HEK293 (cell line): ENCODE measurements around the gene SLC16A10.
A peak's percentile ranks its signal among the peaks of the same experiment; 100 is the strongest.

Experiments used
- BCL6B ChIP-seq: fragments of 450-650 bp; formaldehyde crosslinking; IDR thresholded peaks from 2 replicates; pipeline ENCODE4 v1.5.1; 2017; ENCODE audit warnings: missing biosample characterization, missing genetic modification characterization
- EGR2 ChIP-seq: fragments of 450-650 bp; formaldehyde crosslinking; IDR thresholded peaks from 2 replicates; pipeline ENCODE4 v1.5.1; 2016; ENCODE audit warnings: low read depth, missing biosample characterization, missing genetic modification characterization
- ELK4 ChIP-seq: IDR thresholded peaks from 2 replicates; pipeline ENCODE4 v1.6.1; 2011; ENCODE audit warnings: mild to moderate bottlenecking, low read depth, low read length, borderline replicate concordance
- HOXA7 ChIP-seq: sonication (generic); formaldehyde crosslinking; IDR thresholded peaks from 2 replicates; pipeline ENCODE4 v1.8.1; 2022; ENCODE audit warnings: missing genetic modification reagents, borderline replicate concordance
- IKZF3 ChIP-seq: fragments of 450-650 bp; IDR thresholded peaks from 2 replicates; pipeline ENCODE4 v1.5.0; 2018; ENCODE audit warnings: missing biosample characterization, mild to moderate bottlenecking, missing genetic modification characterization, moderate library complexity
- KLF1 ChIP-seq: fragments of 450-650 bp; formaldehyde crosslinking; IDR thresholded peaks from 2 replicates; pipeline ENCODE4 v1.5.1; 2016; ENCODE audit warnings: missing biosample characterization, missing genetic modification characterization
- KLF17 ChIP-seq: fragments of 450-650 bp; formaldehyde crosslinking; IDR thresholded peaks from 2 replicates; pipeline ENCODE4 v1.5.1; 2016; ENCODE audit warnings: missing biosample characterization, missing genetic modification characterization
- SP3 ChIP-seq: fragments of 450-650 bp; formaldehyde crosslinking; IDR thresholded peaks from 2 replicates; pipeline ENCODE4 v1.5.1; 2016; ENCODE audit warnings: missing biosample characterization, missing genetic modification characterization
- YY2 ChIP-seq: fragments of 450-650 bp; formaldehyde crosslinking; IDR thresholded peaks from 2 replicates; pipeline ENCODE4 v1.5.1; 2016; ENCODE audit warnings: missing biosample characterization, missing genetic modification characterization
- ZBTB26 ChIP-seq: fragments of 450-650 bp; formaldehyde crosslinking; optimal IDR thresholded peaks from 2 replicates; pipeline ENCODE3; 2016; ENCODE audit warnings: missing biosample characterization, mild to moderate bottlenecking, missing genetic modification characterization
- ZFHX2 ChIP-seq: fragments of 450-650 bp; formaldehyde crosslinking; conservative IDR thresholded peaks from 2 replicates; pipeline ENCODE4 v1.5.1; 2016; ENCODE audit warnings: missing biosample characterization, missing genetic modification characterization
- ZFP37 ChIP-seq: fragments of 450-650 bp; formaldehyde crosslinking; IDR thresholded peaks from 2 replicates; pipeline ENCODE4 v1.5.1; 2016; ENCODE audit warnings: missing biosample characterization, missing genetic modification characterization
- ZFP69B ChIP-seq: fragments of 450-650 bp; formaldehyde crosslinking; IDR thresholded peaks from 2 replicates; pipeline ENCODE4 v1.5.1; 2016; ENCODE audit warnings: missing biosample characterization, missing genetic modification characterization
- ZNF114 ChIP-seq: fragments of 450-650 bp; formaldehyde crosslinking; IDR thresholded peaks from 2 replicates; pipeline ENCODE4 v1.5.0; 2017; ENCODE audit warnings: missing biosample characterization, missing genetic modification characterization
- ZNF157 ChIP-seq: fragments of 450-650 bp; formaldehyde crosslinking; IDR thresholded peaks from 2 replicates; pipeline ENCODE4 v1.5.1; 2016; ENCODE audit warnings: missing biosample characterization, missing genetic modification characterization
- ZNF175 ChIP-seq: fragments of 450-650 bp; formaldehyde crosslinking; IDR thresholded peaks from 2 replicates; pipeline ENCODE4 v1.5.1; 2016; ENCODE audit warnings: missing biosample characterization, missing genetic modification characterization
- ZNF184 ChIP-seq: fragments of 450-650 bp; IDR thresholded peaks from 2 replicates; pipeline ENCODE4 v1.5.1; 2018; ENCODE audit warnings: missing biosample characterization, mild to moderate bottlenecking, missing genetic modification characterization
- ZNF2 ChIP-seq: fragments of 450-650 bp; formaldehyde crosslinking; IDR thresholded peaks from 2 replicates; pipeline ENCODE4 v1.5.1; 2016; ENCODE audit warnings: missing biosample characterization, missing genetic modification characterization
- ZNF214 ChIP-seq: fragments of 450-650 bp; formaldehyde crosslinking; IDR thresholded peaks from 2 replicates; pipeline ENCODE4 v1.5.1; 2017; ENCODE audit warnings: missing biosample characterization, mild to moderate bottlenecking, missing genetic modification characterization, borderline replicate concordance
- ZNF292 ChIP-seq: fragments of 450-650 bp; formaldehyde crosslinking; IDR thresholded peaks from 2 replicates; pipeline ENCODE4 v1.5.1; 2016; ENCODE audit warnings: low read depth, missing biosample characterization, missing genetic modification characterization, borderline replicate concordance
- ZNF302 ChIP-seq: fragments of 450-650 bp; formaldehyde crosslinking; IDR thresholded peaks from 2 replicates; pipeline ENCODE4 v1.5.1; 2016; ENCODE audit warnings: missing biosample characterization, missing genetic modification characterization, low read depth
- ZNF354C ChIP-seq: fragments of 450-650 bp; formaldehyde crosslinking; IDR thresholded peaks from 2 replicates; pipeline ENCODE4 v1.5.1; 2016; ENCODE audit warnings: missing biosample characterization, missing genetic modification characterization, low read depth, borderline replicate concordance
- ZNF473 ChIP-seq: fragments of 450-650 bp; formaldehyde crosslinking; IDR thresholded peaks from 2 replicates; pipeline ENCODE4 v1.5.1; 2017; ENCODE audit warnings: missing biosample characterization, missing genetic modification characterization
- ZNF48 ChIP-seq: fragments of 450-650 bp; formaldehyde crosslinking; IDR thresholded peaks from 2 replicates; pipeline ENCODE4 v1.5.1; 2016; ENCODE audit warnings: missing biosample characterization, missing genetic modification characterization
- ZNF501 ChIP-seq: fragments of 450-650 bp; formaldehyde crosslinking; IDR thresholded peaks from 2 replicates; pipeline ENCODE4 v1.5.1; 2016; ENCODE audit warnings: missing biosample characterization, missing genetic modification characterization
- ZNF621 ChIP-seq: fragments of 450-650 bp; formaldehyde crosslinking; IDR thresholded peaks from 2 replicates; pipeline ENCODE4 v1.5.1; 2017; ENCODE audit warnings: missing biosample characterization, missing genetic modification characterization
- ZNF623 ChIP-seq: fragments of 450-650 bp; formaldehyde crosslinking; IDR thresholded peaks from 2 replicates; pipeline ENCODE4 v1.5.1; 2016; ENCODE audit warnings: missing biosample characterization, missing genetic modification characterization
- ZNF670 ChIP-seq: fragments of 450-650 bp; formaldehyde crosslinking; IDR thresholded peaks from 2 replicates; pipeline ENCODE4 v1.5.1; 2016; ENCODE audit warnings: missing biosample characterization, missing genetic modification characterization, low read depth
- ZNF677 ChIP-seq: fragments of 450-650 bp; IDR thresholded peaks from 2 replicates; pipeline ENCODE4 v1.5.0; 2018; ENCODE audit warnings: missing biosample characterization, mild to moderate bottlenecking, missing genetic modification characterization, moderate library complexity
- ZNF692 ChIP-seq: fragments of 450-650 bp; formaldehyde crosslinking; IDR thresholded peaks from 2 replicates; pipeline ENCODE4 v1.5.1; 2016; ENCODE audit warnings: missing biosample characterization, missing genetic modification characterization
- ZNF707 ChIP-seq: fragments of 450-650 bp; formaldehyde crosslinking; IDR thresholded peaks from 2 replicates; pipeline ENCODE4 v1.5.1; 2016; ENCODE audit warnings: missing biosample characterization, missing genetic modification characterization
- ZNF785 ChIP-seq: fragments of 450-650 bp; formaldehyde crosslinking; IDR thresholded peaks from 2 replicates; pipeline ENCODE4 v1.5.1; 2016; ENCODE audit warnings: missing biosample characterization, missing genetic modification characterization
- ZNF791 ChIP-seq: fragments of 450-650 bp; formaldehyde crosslinking; IDR thresholded peaks from 2 replicates; pipeline ENCODE4 v1.5.1; 2016; ENCODE audit warnings: missing biosample characterization, missing genetic modification characterization
- ZSCAN23 ChIP-seq: fragments of 450-650 bp; formaldehyde crosslinking; IDR thresholded peaks from 2 replicates; pipeline ENCODE4 v1.5.1; 2016; ENCODE audit warnings: missing biosample characterization, missing genetic modification characterization
- TF ChIP-seq, protein P1 (sequence below): fragments of 450-650 bp; formaldehyde crosslinking; IDR thresholded peaks from 2 replicates; pipeline ENCODE4 v1.5.1; 2016; ENCODE audit warnings: missing biosample characterization, missing genetic modification characterization

Gene SLC16A10

GRCh38 chr6:111105578-111105977 lies 18.3 kb downstream of the SLC16A10 start (continued):
- no peak for TF ChIP-seq KLF17
- TF ChIP-seq ZNF623: no peak
- TF ChIP-seq ZNF670 (tag by site-specific recombination): no peak
- no peak for TF ChIP-seq IKZF3 (tag by site-specific recombination)
- no peak for TF ChIP-seq ZNF175
- no peak for TF ChIP-seq ZNF354C
- TF ChIP-seq ZNF785: no peak
- TF ChIP-seq HOXA7: no peak
- no peak for TF ChIP-seq ZFP69B (tag by site-specific recombination)
- no peak for TF ChIP-seq ZNF114 (tag by site-specific recombination)
- TF ChIP-seq ZNF791 (tag by site-specific recombination): no peak
- TF ChIP-seq ZNF48: no peak
- TF ChIP-seq ZBTB26: no peak
- 0 out of 2 replicates have a peak, but pooled peaks have one; percentile 20 for TF ChIP-seq KLF1
- TF ChIP-seq SP3 (tag by site-specific recombination): no peak
- no peak for TF ChIP-seq ZNF214 (tag by site-specific recombination)
- TF ChIP-seq ZNF292: no peak
- TF ChIP-seq ZFP37: 0 out of 2 replicates have a peak, but pooled peaks have one; percentile 29
- TF ChIP-seq ZNF621: no peak
- no peak for TF ChIP-seq ZNF707 (tag by site-specific recombination)
- TF ChIP-seq ZFHX2 (tag by site-specific recombination): peak; percentile 73
- no peak for TF ChIP-seq YY2
- TF ChIP-seq ZNF184 (tag by site-specific recombination): no peak
- TF ChIP-seq EGR2 (tag by site-specific recombination): 0 out of 2 replicates have a peak, but pooled peaks have one; percentile 46
- TF ChIP-seq ZNF677: no peak
- 0 out of 2 replicates have a peak, but pooled peaks have one; percentile 21 for TF ChIP-seq ZNF692 (tag by site-specific recombination)
- TF ChIP-seq ZNF473: no peak
- TF ChIP-seq, protein P1, sequence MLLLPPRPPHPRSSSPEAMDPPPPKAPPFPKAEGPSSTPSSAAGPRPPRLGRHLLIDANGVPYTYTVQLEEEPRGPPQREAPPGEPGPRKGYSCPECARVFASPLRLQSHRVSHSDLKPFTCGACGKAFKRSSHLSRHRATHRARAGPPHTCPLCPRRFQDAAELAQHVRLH: no peak
- no peak for TF ChIP-seq ZNF157 (tag by site-specific recombination)
- no peak for TF ChIP-seq ZNF302
- no peak for TF ChIP-seq ZNF2 (tag by site-specific recombination)
- TF ChIP-seq ZSCAN23 (tag by site-specific recombination): no peak
- TF ChIP-seq BCL6B (tag by site-specific recombination): no peak
- TF ChIP-seq ELK4: no peak
- 0 out of 2 replicates have a peak, but pooled peaks have one; percentile 23 for TF ChIP-seq ZNF501
